Astrocyte of the cerebellum (primary cell): ENCODE results near the gene ATAD1.

Experiments used
- DNase-seq: peaks from one replicate; pipeline ENCODE4 v3.0.0-alpha.2; 2011; ENCODE audit warnings: low read depth
- H3K4me3 ChIP-seq: 2 replicates; pipeline ENCODE4 v1.5.1; 2011; ENCODE audit warnings: mild to moderate bottlenecking, low read depth, low read length, moderate library complexity
- CTCF ChIP-seq: IDR thresholded peaks from 2 replicates; pipeline ENCODE4 v1.5.1; 2012; ENCODE audit warnings: low read length, low read depth, moderate library complexity, mild to moderate bottlenecking; ENCODE audit errors: missing control alignments
- in situ Hi-C: cut with HindIII; loops from 2 replicates; pipeline ENCODE4 v1.10.0; 2017; ENCODE audit warnings: low sequenced_read_pairs

Gene ATAD1

DNA sequence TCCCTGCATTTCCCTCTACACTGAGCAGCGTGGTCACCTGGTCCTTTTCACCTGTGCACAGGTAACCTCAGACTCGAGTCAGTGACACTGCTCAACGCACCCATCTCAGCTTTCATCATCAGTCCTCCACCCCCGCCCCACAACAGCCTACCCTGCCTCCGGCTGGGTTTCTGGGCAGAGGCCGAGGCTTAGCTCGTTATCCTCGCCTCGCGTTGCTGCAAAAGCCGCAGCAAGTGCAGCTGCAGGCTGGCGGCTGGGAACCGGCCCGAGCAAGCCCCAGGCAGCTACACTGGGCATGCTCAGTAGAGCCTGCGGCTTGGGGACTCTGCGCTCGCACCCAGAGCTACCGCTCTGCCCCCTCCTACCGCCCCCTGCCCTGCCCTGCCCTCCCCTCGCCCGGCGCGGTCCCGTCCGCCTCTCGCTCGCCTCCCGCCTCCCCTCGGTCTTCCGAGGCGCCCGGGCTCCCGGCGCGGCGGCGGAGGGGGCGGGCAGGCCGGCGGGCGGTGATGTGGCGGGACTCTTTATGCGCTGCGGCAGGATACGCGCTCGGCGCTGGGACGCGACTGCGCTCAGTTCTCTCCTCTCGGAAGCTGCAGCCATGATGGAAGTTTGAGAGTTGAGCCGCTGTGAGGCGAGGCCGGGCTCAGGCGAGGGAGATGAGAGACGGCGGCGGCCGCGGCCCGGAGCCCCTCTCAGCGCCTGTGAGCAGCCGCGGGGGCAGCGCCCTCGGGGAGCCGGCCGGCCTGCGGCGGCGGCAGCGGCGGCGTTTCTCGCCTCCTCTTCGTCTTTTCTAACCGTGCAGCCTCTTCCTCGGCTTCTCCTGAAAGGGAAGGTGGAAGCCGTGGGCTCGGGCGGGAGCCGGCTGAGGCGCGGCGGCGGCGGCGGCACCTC lies 45.3 kb upstream of the ATAD1 start, which contains the start of the genes KLLN and PTEN:
Gene KLLN (minus strand): TSS at position 481 of the 891 bp plus-strand sequence. CDS start 1,046 bp downstream, outside the sequence.
Gene PTEN (plus strand): TSS at position 573 of the 891 bp plus-strand sequence. CDS start 845 bp downstream, outside the sequence.
- TF ChIP-seq CTCF, result no peak
- in situ Hi-C loops, result loop anchor here (25.0 kb wide), 2 partner anchors 374 to 549 kb away; no protein-coding TSS in a partner anchor
- DNase-seq, result peak; percentile 79
- peak within 1 kb of the TSS; percentile 91 for H3K4me3 ChIP-seq

GRCh38 chr10:87862679-87863052 lies 44.6 kb upstream of the ATAD1 start:
- DNase-seq, result no peak
- H3K4me3 ChIP-seq, result peak overlapping the region; percentile 91
- no peak for TF ChIP-seq CTCF
- in situ Hi-C loops, result loop anchor here (25.0 kb wide), 2 partner anchors 375 to 550 kb away; no protein-coding TSS in a partner anchor

- peak; percentile 96 for DNase-seq
- TF ChIP-seq CTCF, result no peak
- in situ Hi-C loops, result loop anchor here (25.0 kb wide), 2 partner anchors 375 to 550 kb away; no protein-coding TSS in a partner anchor
- peak overlapping the region; percentile 91 for H3K4me3 ChIP-seq
Observed at GRCh38 chr10:87861953-87862678, 44.1 kb upstream of the ATAD1 start.

GRCh38 chr10:87861566-87861952 lies 43.5 kb upstream of the ATAD1 start:
- peak overlapping the region; percentile 91 for H3K4me3 ChIP-seq
- TF ChIP-seq CTCF, result peak; percentile 23
- DNase-seq, result peak; percentile 27
- in situ Hi-C loops, result loop anchor here (25.0 kb wide), 2 partner anchors 376 to 551 kb away; no protein-coding TSS in a partner anchor

- TF ChIP-seq CTCF, result no peak
- in situ Hi-C loops, result loop anchor here (25.0 kb wide), 2 partner anchors 376 to 551 kb away; no protein-coding TSS in a partner anchor
- H3K4me3 ChIP-seq, result no peak overlapping the region
Observed at GRCh38 chr10:87860816-87861403, 42.9 kb upstream of the ATAD1 start.

More at GRCh38 chr10:87860816-87861403, 42.9 kb upstream of the ATAD1 start:
- no peak for DNase-seq
